ENCODE data around the gene ADAMTS13.

- no peak for TF ChIP-seq CBFB (CRISPR knock-in tag; IDR thresholded peaks at IDR 0.05; ENCODE audit: low read depth)
- no peak for TF ChIP-seq CTCF (IDR thresholded peaks at IDR 0.05)
- no peak for TF ChIP-seq JUN (CRISPR knock-in tag; IDR thresholded peaks at IDR 0.05)
- TF ChIP-seq ZNF425 (CRISPR knock-in tag; conservative IDR thresholded peaks at IDR 0.05), result no peak
- TF ChIP-seq IRF1 (CRISPR knock-in tag; IDR thresholded peaks at IDR 0.05), result no peak
- TF ChIP-seq USF1 (CRISPR knock-in tag; IDR thresholded peaks at IDR 0.05), result no peak
- no peak for TF ChIP-seq ATF1 (CRISPR knock-in tag; IDR thresholded peaks at IDR 0.05)
- TF ChIP-seq GRHL2 (CRISPR knock-in tag; IDR thresholded peaks at IDR 0.05; ENCODE audit: insufficient replicate concordance, severe bottlenecking), result no peak
Measured at GRCh38 chr9:133502112-133502511, 79.9 kb downstream of the ADAMTS13 start.
